Stimulated activated CD4-positive, alpha-beta T cell treated with anti-CD3 and anti-CD28 coated beads, Interleukin-12 subunit alpha, Interleukin-12 subunit beta, amount 100 ng/mL, for 24 hours (primary cell): ENCODE results near the gene ZNF724.
"Not testable (repeated sequence)": the region's sequence is repeated elsewhere in the genome, so short reads cannot be mapped to it uniquely, and the experiment has no call there.

ENCODE experiments used
- DNase-seq, 2 experiments: peaks; one replicate each; pipeline ENCODE4 v3.0.0-alpha.2; 2020; ENCODE audit warnings: low read depth in 2 of 2

Gene ZNF724

GRCh38 chr19:23249911-23250649 is at the start of gene ZNF724:
TSS of gene ZNF724 (minus strand) at chr19:23250394. CDS start at chr19:23250242, 152 bp downstream.
- peak; percentile 79 to 86 for DNase-seq

GRCh38 chr19:23294141-23294540 is 43.9 kb upstream of the ZNF724 start:
- DNase-seq, result no peak

- not testable (repeated sequence) for DNase-seq
Observed at GRCh38 chr19:23289966-23290365, 39.8 kb upstream of the ZNF724 start.

GRCh38 chr19:23287620-23288019 is 37.4 kb upstream of the ZNF724 start:
- DNase-seq, result no peak

GRCh38 chr19:23286477-23286876 is 36.3 kb upstream of the ZNF724 start:
- DNase-seq, result no peak

- DNase-seq, result no peak
Observed at GRCh38 chr19:23285948-23286347, 35.8 kb upstream of the ZNF724 start.

- DNase-seq, result not testable (repeated sequence)
Observed at GRCh38 chr19:23285326-23285725, 35.1 kb upstream of the ZNF724 start.

- DNase-seq, result peak; percentile 28 to 59
Observed at GRCh38 chr19:23283925-23284324, 33.7 kb upstream of the ZNF724 start.

GRCh38 chr19:23281663-23282276 is 31.6 kb upstream of the ZNF724 start:
- DNase-seq, result no peak

- DNase-seq, result not testable (repeated sequence)
Observed at GRCh38 chr19:23278118-23278517, 27.9 kb upstream of the ZNF724 start.

GRCh38 chr19:23273590-23274412 is 23.6 kb upstream of the ZNF724 start:
- DNase-seq, result peak; percentile 84 to 93

GRCh38 chr19:23273022-23273589 is 22.9 kb upstream of the ZNF724 start:
- DNase-seq, result no peak

GRCh38 chr19:23263870-23264590 is 13.8 kb upstream of the ZNF724 start:
- DNase-seq, result no peak

GRCh38 chr19:23263396-23263795 is 13.2 kb upstream of the ZNF724 start:
- DNase-seq, result no peak

- DNase-seq, result no peak
Observed at GRCh38 chr19:23262920-23263319, 12.7 kb upstream of the ZNF724 start.

- DNase-seq, result no peak
Observed at GRCh38 chr19:23261496-23262020, 11.4 kb upstream of the ZNF724 start.

- no peak for DNase-seq
Observed at GRCh38 chr19:23260956-23261355, 10.8 kb upstream of the ZNF724 start.

GRCh38 chr19:23259961-23260360 is 9.8 kb upstream of the ZNF724 start:
- no peak for DNase-seq

GRCh38 chr19:23255700-23256099 is 5.5 kb upstream of the ZNF724 start:
- DNase-seq, result no peak

- no peak for DNase-seq
Observed at GRCh38 chr19:23254141-23254910, 4.1 kb upstream of the ZNF724 start.
